K562 (cell line): Measurements from ENCODE around the gene IGSF9. TPM values are rescaled to one million over a fixed set of nuclear protein-coding genes. Genes with fewer than 3 reads are reported as not detected.

ENCODE experiments used
- ATAC-seq: fragments of 200-7000 bp; cut with Tn5 transposase; 3 replicates; pipeline ENCODE4 v1.9.1; 2020; ENCODE audit warnings: moderate library complexity
- BruUV-seq: library from RNA; stranded (reverse); fragments of 400-500 nt; replicated peaks from 2 replicates; lab custom pipeline; 2021; lab: Mats Ljungman, UMichigan
- CTCF ChIA-PET: fragments of 300-600 bp; formaldehyde crosslinking; extraction: SDS; loops from one replicate; lab custom pipeline; 2021; ENCODE audit warnings: low intra/inter-chr PET ratio; lab: Yijun Ruan, JAX
- POLR2A ChIA-PET: fragments of 300-600, 350-650 bp; sonication (Branson Sonifier 250); formaldehyde crosslinking; extraction: SDS; loops from one replicate; lab custom pipeline; 2021; ENCODE audit warnings: antibody characterized with exemption, inconsistent platforms; lab: Yijun Ruan, JAX
- DNase-seq, 4 experiments: peaks; one replicate each; pipeline versions ENCODE4 v3.0.0 to v3.0.0-alpha.2; 2011 to 2018; ENCODE audit warnings: low spot score in 3 of 4, mixed read lengths in 3 of 4; ENCODE audit errors: extremely low read depth in 1 of 4
- FAIRE-seq: peaks from 2 replicates; lab custom pipeline; 2011; peaks lifted over from hg19 to GRCh38; lab: Jason Lieb, UNC
- H2AFZ ChIP-seq: 2 replicates; pipeline ENCODE4 v1.6.0; 2011; ENCODE audit warnings: low read depth, low read length, control low read depth, inconsistent platforms
- H3K27ac ChIP-seq: fragments of 200-600 bp; 3 replicates; pipeline ENCODE4 v1.8.0; 2011; ENCODE audit warnings: low read depth, mild to moderate bottlenecking, control low read depth, inconsistent platforms, low read length, moderate library complexity, mixed read lengths; ENCODE audit errors: extremely low read depth
- H3K27me3 ChIP-seq, 2 experiments: fragments of 300-600 bp in 1 of 2; 2 replicates in 1 of 2; 3 replicates in 1 of 2; pipeline versions ENCODE4 v1.6.0 to v1.8.0; 2011; ENCODE audit warnings: inconsistent platforms in 2 of 2, low read length in 2 of 2, mild to moderate bottlenecking in 1 of 2, mixed read lengths in 1 of 2, moderate library complexity in 1 of 2; ENCODE audit not compliant: control insufficient read depth in 2 of 2, insufficient read depth in 2 of 2
- H3K36me3 ChIP-seq: fragments of 300-600 bp; 3 replicates; pipeline ENCODE4 v1.8.0; 2011; ENCODE audit warnings: mild to moderate bottlenecking, low read length, inconsistent platforms; ENCODE audit not compliant: control insufficient read depth, insufficient read depth
- H3K4me1 ChIP-seq, 2 experiments: fragments of 200-600 bp in 1 of 2; replicated peaks in 1 of 2; 2 replicates in 1 of 2; 3 replicates in 1 of 2; pipeline versions ENCODE4 v1.5.1 to v1.8.0; 2011; ENCODE audit warnings: inconsistent platforms in 2 of 2, low read length in 2 of 2, mild to moderate bottlenecking in 1 of 2, mixed read lengths in 1 of 2, moderate library complexity in 1 of 2; ENCODE audit not compliant: control insufficient read depth in 2 of 2, insufficient read depth in 2 of 2
- H3K4me2 ChIP-seq: 2 replicates; pipeline ENCODE4 v1.6.1; 2011; ENCODE audit warnings: low read length, control low read depth, inconsistent platforms, mixed read lengths; ENCODE audit not compliant: insufficient read depth
- H3K4me3 ChIP-seq: fragments of 200-600 bp; sonication (generic), shearing (Covaris generic); 2 replicates; pipeline ENCODE4 v1.5.1; 2016; ENCODE audit warnings: control low read depth, inconsistent platforms
- H3K79me2 ChIP-seq: fragments of 200-600 bp; 3 replicates; pipeline ENCODE4 v1.8.0; 2011; ENCODE audit warnings: low read length, inconsistent platforms; ENCODE audit not compliant: control insufficient read depth, insufficient read depth
- H3K9ac ChIP-seq, 2 experiments: 2 replicates each; pipeline versions ENCODE4 v1.6.0 to v1.6.1; 2011; ENCODE audit warnings: low read depth in 2 of 2, low read length in 2 of 2, control low read depth in 1 of 2, inconsistent platforms in 1 of 2, mild to moderate bottlenecking in 1 of 2, mixed read lengths in 1 of 2; ENCODE audit not compliant: insufficient read depth in 1 of 2
- H3K9me1 ChIP-seq: one replicate; pipeline ENCODE4 v1.6.0; 2011; ENCODE audit warnings: inconsistent platforms, mild to moderate bottlenecking, low read length, moderate library complexity; ENCODE audit not compliant: control insufficient read depth, insufficient read depth
- H3K9me3 ChIP-seq: replicated peaks from 2 replicates; pipeline ENCODE4 v1.5.1; 2011; ENCODE audit warnings: low read depth, low read length, inconsistent platforms; ENCODE audit not compliant: control insufficient read depth, insufficient read depth
- H4K20me1 ChIP-seq: replicated peaks from 2 replicates; pipeline ENCODE4 v1.6.1; 2011; ENCODE audit warnings: low read length, inconsistent platforms, mixed read lengths; ENCODE audit not compliant: control insufficient read depth, insufficient read depth
- ATF1 ChIP-seq, 2 experiments: fragments of 450-650 bp in 1 of 2; IDR thresholded peaks; 2 replicates each; pipeline ENCODE4 v1.6.1; 2016; ENCODE audit warnings: missing compliant biosample characterization in 1 of 2, missing genetic modification characterization in 1 of 2
- CAMTA2 ChIP-seq: fragments of 250-450 bp; sonication (Bioruptor Pico); conservative IDR thresholded peaks from 2 replicates; pipeline ENCODE4 v1.5.1; 2022
- E4F1 ChIP-seq: fragments of 250-450 bp; sonication (Bioruptor Pico); IDR thresholded peaks from 2 replicates; pipeline ENCODE4 v1.5.0; 2021; ENCODE audit warnings: mild to moderate bottlenecking, borderline replicate concordance
- GTF2A2 ChIP-seq: IDR thresholded peaks from 2 replicates; pipeline ENCODE4 v1.6.1; 2016; ENCODE audit warnings: mild to moderate bottlenecking, missing genetic modification characterization, missing compliant biosample characterization
- IRF1 ChIP-seq: sonication (generic); formaldehyde crosslinking; IDR thresholded peaks from 2 replicates; pipeline ENCODE4 v1.8.0; 2022; ENCODE audit warnings: missing genetic modification reagents, mild to moderate bottlenecking, borderline replicate concordance
- RBBP5 ChIP-seq: fragments of 200-600 bp; sonication (generic); IDR thresholded peaks from 2 replicates; pipeline ENCODE4 v1.6.1; 2012; ENCODE audit warnings: borderline replicate concordance, mild to moderate bottlenecking, low read length, control low read depth, inconsistent platforms; ENCODE audit not compliant: insufficient read depth, poor library complexity, severe bottlenecking
- XRCC3 ChIP-seq: fragments of 450-650 bp; IDR thresholded peaks from 2 replicates; pipeline ENCODE4 v1.6.1; 2017; ENCODE audit warnings: mild to moderate bottlenecking, moderate library complexity
- ZNF263 ChIP-seq: sonication (generic); formaldehyde crosslinking; IDR thresholded peaks from 2 replicates; pipeline ENCODE4 v1.8.0; 2022; ENCODE audit warnings: mild to moderate bottlenecking, missing genetic modification reagents, borderline replicate concordance
- ZNF76 ChIP-seq: fragments of 250-450 bp; sonication (Bioruptor Pico); IDR thresholded peaks from 2 replicates; pipeline ENCODE4 v1.4.0; 2020; ENCODE audit warnings: mild to moderate bottlenecking, moderate library complexity, borderline replicate concordance
- WGBS: fragments of 100-300 bp; shearing (Covaris generic); methylation state at CpG from one replicate; pipeline ENCODE4 v1.1.6; 2016; ENCODE audit warnings: low coverage, mixed read lengths; ENCODE audit not compliant: insufficient coverage; ENCODE audit errors: missing lambda C conversion rate; 5-methylcytosine and 5-hydroxymethylcytosine counted together
- in situ Hi-C: fragments of 300-500 bp; cut with MboI; formaldehyde crosslinking; loops from 4 replicates; pipeline ENCODE4 v1.15.0; 2018; ENCODE audit warnings: inconsistent platforms, mixed read lengths
- intact Hi-C: fragments of 100-400 bp; cut with micrococcal nuclease; formaldehyde crosslinking; loops from 2 replicates; pipeline ENCODE4 v1.14.2; 2022
- polyA plus RNA-seq, 8 experiments: library from polyadenylated mRNA; depleted of rRNA in 4 of 8; stranded (reverse) in 5 of 8; unstranded in 3 of 8; fragments of >200 nt; fragmentation: Nextera tagmentation in 2 of 8; fragmentation: Illumina TruSeq in 1 of 8; extraction: Ambion mirVana in 2 of 8; extraction: Trizol in 1 of 8; gene quantifications; 2 replicates each; pipeline versions ENCODE4 v1.2.1 to v1.2.3, GENCODE V29; 2011 to 2014; ENCODE audit warnings: inconsistent platforms in 1 of 8, missing spikeins in 1 of 8
- total RNA-seq, 7 experiments: library from RNA; depleted of rRNA in 6 of 7; stranded (reverse); fragments of >200 nt in 6 of 7; fragmentation: Illumina TruSeq in 2 of 7; extraction: Trizol in 2 of 7; gene quantifications; 2 replicates each; pipeline versions ENCODE4 v1.2.1 to v1.2.3, GENCODE V29; 2011 to 2021; ENCODE audit warnings: low replicate concordance in 1 of 7
- TF ChIP-seq, protein P1 (sequence below), 2 experiments: IDR thresholded peaks; 2 replicates each; pipeline ENCODE4 v1.6.1; 2011; ENCODE audit warnings: borderline replicate concordance in 1 of 2, control low read depth in 1 of 2, low read depth in 1 of 2, low read length in 1 of 2, mild to moderate bottlenecking in 1 of 2, mixed read lengths in 1 of 2, moderate library complexity in 1 of 2; ENCODE audit not compliant: insufficient read depth in 1 of 2, insufficient read length in 1 of 2, poor library complexity in 1 of 2, severe bottlenecking in 1 of 2; ENCODE audit errors: extremely low read depth in 1 of 2
- TF ChIP-seq, protein P2 (sequence below): fragments of 250-450 bp; sonication (Bioruptor Pico); IDR thresholded peaks from 2 replicates; pipeline ENCODE4 v1.8.0; 2022; ENCODE audit warnings: moderate library complexity, mild to moderate bottlenecking, inconsistent platforms
- TF ChIP-seq, protein P3 (sequence below): fragments of 450-650 bp; formaldehyde crosslinking; IDR thresholded peaks from 2 replicates; pipeline ENCODE4 v1.4.0; 2020; ENCODE audit warnings: mild to moderate bottlenecking, mixed read lengths

Gene IGSF9
- total and polyA plus RNA-seq, 9 of the 15 experiments (the other 6 are each of a cell fraction or from before 2014, with no cell fraction given): 0.03 to 0.29 (median 0.07) TPM; not detected in 1

- TF ChIP-seq, protein P1, sequence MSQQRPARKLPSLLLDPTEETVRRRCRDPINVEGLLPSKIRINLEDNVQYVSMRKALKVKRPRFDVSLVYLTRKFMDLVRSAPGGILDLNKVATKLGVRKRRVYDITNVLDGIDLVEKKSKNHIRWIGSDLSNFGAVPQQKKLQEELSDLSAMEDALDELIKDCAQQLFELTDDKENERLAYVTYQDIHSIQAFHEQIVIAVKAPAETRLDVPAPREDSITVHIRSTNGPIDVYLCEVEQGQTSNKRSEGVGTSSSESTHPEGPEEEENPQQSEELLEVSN (IDR thresholded peaks at IDR 0.05; ENCODE audit: borderline replicate concordance in 1 of 2, extremely low read depth in 1 of 2, insufficient read depth in 1 of 2, insufficient read length in 1 of 2, low read depth in 1 of 2, low read length in 1 of 2, poor library complexity in 1 of 2, severe bottlenecking in 1 of 2): no peak
- no peak for TF ChIP-seq E4F1
Measured at GRCh38 chr1:159990005-159990404, 44.6 kb upstream of the IGSF9 start (continued).

DNA sequence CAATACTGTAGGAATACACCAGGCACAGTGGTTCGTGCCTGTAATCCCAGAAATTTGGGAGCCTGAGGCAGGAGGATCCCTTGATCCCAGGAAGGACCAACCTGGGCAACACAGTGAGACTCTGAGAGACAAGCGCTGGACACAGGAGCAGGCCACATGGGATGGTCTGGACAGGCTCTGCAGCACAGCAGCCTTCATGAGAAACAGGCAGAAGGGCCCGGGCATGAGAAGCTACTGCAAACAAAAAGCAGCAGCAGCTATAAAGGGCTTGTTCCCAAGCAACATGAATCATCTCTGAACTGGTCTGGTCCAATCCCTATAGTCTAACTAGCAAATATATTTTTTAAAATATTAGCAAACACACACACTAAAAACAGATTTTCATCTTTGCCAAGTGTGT, 44.2 kb upstream of the IGSF9 start:
- no peak for ATAC-seq
- Histone ChIP-seq H4K20me1 (no peaks in the 10 kb centered on the region), H2AFZ (no peak overlapping the region), H3K36me3 (no peaks in the 10 kb centered on the region), H3K9me3 (no peaks in the 10 kb centered on the region), H3K27me3 (peaks cover 0 to 13% of the 10 kb centered on the region in 2 experiments; a peak in 2 of 5 replicates), H3K4me1 (no peaks in the 10 kb centered on the region), H3K4me2 (no peak overlapping the region), H3K79me2 (no peaks in the 10 kb centered on the region), H3K9ac (no peak overlapping the region), H3K4me3 (no peak overlapping the region), H3K9me1 (no peaks in the 10 kb centered on the region), H3K27ac (no peak overlapping the region)
- ChIA-PET POLR2A (no interaction called here), CTCF (no interaction called here)
- FAIRE-seq: no peak
- no peak for DNase-seq
- no TSS peak for BruUV-seq
- TF ChIP-seq XRCC3: no peak
- no peak for TF ChIP-seq ZNF263 (CRISPR knock-in tag)
- TF ChIP-seq, protein P2, sequence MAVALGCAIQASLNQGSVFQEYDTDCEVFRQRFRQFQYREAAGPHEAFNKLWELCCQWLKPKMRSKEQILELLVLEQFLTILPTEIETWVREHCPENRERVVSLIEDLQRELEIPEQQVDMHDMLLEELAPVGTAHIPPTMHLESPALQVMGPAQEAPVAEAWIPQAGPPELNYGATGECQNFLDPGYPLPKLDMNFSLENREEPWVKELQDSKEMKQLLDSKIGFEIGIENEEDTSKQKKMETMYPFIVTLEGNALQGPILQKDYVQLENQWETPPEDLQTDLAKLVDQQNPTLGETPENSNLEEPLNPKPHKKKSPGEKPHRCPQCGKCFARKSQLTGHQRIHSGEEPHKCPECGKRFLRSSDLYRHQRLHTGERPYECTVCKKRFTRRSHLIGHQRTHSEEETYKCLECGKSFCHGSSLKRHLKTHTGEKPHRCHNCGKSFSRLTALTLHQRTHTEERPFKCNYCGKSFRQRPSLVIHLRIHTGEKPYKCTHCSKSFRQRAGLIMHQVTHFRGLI (CRISPR knock-in tag): no peak
- no peak for TF ChIP-seq IRF1 (CRISPR knock-in tag)
- no peak for TF ChIP-seq CAMTA2
- TF ChIP-seq RBBP5: no peak
- TF ChIP-seq ZNF76 (CRISPR knock-in tag): no peak
- no peak for TF ChIP-seq GTF2A2 (tag)
- TF ChIP-seq ATF1 (CRISPR knock-in tag; IDR thresholded peaks at IDR 0.05): no peak
- TF ChIP-seq ATF1 (tag; IDR thresholded peaks at IDR 0.05): no peak
- TF ChIP-seq, protein P3, sequence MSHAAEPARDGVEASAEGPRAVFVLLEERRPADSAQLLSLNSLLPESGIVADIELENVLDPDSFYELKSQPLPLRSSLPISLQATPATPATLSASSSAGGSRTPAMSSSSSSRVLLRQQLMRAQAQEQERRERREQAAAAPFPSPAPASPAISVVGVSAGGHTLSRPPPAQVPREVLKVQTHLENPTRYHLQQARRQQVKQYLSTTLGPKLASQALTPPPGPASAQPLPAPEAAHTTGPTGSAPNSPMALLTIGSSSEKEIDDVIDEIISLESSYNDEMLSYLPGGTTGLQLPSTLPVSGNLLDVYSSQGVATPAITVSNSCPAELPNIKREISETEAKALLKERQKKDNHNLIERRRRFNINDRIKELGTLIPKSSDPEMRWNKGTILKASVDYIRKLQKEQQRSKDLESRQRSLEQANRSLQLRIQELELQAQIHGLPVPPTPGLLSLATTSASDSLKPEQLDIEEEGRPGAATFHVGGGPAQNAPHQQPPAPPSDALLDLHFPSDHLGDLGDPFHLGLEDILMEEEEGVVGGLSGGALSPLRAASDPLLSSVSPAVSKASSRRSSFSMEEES (CRISPR knock-in tag): no peak
- in situ Hi-C loops: loop anchor here (25.0 kb wide), 1 partner anchor 802 kb away; no protein-coding TSS in a partner anchor
- intact Hi-C loops: no loop called here
- WGBS: 2% methylated on average over 3 of the region's 3 CpGs
